HG03139 (cell line): ENCODE data around the gene CDON.

ENCODE experiments used
- ATAC-seq: cut with Tn5 transposase; IDR thresholded peaks from one replicate; pipeline ENCODE4 v1.9.1; 2021; ENCODE audit not compliant: unreplicated experiment

CDON gene, protein sequence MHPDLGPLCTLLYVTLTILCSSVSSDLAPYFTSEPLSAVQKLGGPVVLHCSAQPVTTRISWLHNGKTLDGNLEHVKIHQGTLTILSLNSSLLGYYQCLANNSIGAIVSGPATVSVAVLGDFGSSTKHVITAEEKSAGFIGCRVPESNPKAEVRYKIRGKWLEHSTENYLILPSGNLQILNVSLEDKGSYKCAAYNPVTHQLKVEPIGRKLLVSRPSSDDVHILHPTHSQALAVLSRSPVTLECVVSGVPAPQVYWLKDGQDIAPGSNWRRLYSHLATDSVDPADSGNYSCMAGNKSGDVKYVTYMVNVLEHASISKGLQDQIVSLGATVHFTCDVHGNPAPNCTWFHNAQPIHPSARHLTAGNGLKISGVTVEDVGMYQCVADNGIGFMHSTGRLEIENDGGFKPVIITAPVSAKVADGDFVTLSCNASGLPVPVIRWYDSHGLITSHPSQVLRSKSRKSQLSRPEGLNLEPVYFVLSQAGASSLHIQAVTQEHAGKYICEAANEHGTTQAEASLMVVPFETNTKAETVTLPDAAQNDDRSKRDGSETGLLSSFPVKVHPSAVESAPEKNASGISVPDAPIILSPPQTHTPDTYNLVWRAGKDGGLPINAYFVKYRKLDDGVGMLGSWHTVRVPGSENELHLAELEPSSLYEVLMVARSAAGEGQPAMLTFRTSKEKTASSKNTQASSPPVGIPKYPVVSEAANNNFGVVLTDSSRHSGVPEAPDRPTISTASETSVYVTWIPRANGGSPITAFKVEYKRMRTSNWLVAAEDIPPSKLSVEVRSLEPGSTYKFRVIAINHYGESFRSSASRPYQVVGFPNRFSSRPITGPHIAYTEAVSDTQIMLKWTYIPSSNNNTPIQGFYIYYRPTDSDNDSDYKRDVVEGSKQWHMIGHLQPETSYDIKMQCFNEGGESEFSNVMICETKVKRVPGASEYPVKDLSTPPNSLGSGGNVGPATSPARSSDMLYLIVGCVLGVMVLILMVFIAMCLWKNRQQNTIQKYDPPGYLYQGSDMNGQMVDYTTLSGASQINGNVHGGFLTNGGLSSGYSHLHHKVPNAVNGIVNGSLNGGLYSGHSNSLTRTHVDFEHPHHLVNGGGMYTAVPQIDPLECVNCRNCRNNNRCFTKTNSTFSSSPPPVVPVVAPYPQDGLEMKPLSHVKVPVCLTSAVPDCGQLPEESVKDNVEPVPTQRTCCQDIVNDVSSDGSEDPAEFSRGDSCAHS (N-terminal part only)

DNA sequence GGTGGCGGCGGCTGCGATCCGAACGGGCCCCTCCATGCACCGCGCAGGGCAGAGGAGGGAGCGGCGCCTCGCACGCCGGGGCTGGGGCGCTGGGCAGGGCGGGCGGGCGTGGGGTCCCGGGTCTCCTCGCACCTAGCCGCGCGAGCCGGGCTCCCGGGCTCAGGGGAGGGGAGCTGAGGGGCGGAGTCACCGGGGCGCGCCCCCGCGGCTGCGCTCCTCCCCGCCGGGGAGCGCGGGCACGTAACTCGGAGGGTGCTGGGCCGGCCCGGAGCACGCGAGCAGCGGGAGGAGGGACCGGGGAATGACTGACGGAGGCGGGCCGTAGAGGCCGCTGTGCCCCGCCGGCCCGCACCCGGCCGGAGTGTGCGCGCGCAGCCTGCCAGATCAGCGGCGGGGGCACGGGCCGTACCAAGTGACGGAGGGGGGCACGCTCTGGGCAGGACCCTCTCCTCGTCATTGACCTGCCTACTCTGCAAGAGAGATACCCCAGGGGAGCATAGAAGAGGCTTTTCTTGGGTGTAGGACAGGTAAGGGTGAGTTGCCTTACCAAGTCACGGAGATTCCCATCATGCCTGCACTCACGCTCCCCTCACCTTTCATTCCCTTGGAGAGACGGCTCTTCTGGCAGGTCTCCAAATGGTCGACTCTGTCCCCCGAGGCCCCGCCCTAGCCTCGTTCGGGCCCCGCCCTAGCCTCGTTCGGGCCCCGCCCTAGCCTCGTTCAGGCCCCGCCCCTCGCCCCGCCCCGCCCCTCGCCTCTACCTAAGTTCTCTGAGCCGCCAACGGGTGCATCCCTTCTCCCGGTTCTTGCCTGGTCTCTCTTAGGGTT lies at the start of gene CDON:
Gene CDON, minus strand, starts transcription at position 188 of the 828 bp plus-strand sequence. CDS start 39,390 bp downstream, outside the sequence.
- ATAC-seq: peak; percentile 97

DNA sequence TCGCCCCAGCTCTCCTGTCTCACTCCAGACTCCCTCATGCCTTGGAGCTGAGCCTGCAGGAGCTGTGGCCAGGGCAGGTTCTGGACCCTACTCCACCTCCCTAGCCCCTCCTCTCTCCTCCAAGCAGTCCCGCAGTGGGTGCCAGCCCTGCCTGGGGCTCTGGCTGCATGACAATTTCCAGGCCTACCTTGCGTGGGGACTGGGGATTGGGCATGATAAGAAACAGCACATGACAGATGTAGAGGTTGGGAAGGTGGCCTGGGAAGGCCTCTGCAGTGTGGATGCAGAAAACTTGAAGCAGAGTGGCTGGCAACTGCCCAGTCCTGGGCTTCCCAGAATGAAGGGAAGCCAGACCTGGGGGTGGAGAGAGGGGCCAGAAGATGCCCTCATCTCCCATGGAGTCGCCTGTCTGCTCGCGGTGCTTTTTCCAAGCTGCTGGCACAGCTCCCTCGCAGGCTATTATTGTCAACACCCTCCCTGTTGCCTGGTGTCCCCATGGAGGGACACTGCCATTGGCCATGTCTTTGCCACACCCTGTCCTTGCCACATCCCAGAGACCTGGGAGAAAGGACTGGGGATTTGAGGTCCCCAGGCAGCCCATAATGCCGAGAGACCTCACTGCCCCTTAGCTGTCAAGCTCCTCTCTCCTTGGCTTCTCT lies 48.9 kb upstream of the CDON start:
- no peak for ATAC-seq

DNA sequence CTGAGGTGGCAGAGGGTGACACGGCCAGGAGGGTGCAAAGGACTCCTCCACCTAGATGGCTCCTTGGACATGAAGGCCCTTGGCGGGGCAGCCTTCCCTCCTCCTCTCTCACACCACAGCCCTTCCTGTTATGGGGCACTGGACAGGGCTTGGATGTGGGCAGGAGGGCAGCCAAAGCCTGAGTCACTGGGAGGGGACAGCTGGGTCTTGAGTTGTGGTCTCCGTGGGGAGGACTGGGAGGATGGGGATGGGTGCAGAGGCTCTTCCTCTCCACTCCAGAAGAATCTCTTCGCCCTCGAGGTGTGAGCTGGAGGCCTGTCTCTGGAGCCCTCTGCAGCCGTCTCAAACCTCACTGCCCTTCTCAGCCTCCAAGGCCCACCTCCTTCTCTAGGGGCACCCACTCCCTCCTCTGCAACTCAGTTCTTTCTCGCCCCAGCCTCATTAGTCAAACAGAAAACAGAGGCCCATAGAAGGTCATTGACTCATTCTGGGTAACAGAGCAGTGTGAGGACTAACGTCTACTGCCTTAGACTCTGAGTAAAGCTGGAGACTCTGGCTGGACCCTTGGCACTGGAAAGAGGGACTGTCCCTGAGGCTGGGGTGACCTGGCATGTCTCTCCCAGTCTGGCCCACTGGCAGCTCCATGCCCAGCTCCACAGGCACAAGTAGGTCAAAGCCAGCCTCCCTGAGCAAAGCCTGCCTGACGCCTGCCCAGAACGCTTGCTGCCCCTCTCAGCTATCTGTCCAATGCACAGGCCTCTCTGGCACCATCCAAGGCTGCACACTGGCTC lies 47.5 kb upstream of the CDON start:
- ATAC-seq: no peak

DNA sequence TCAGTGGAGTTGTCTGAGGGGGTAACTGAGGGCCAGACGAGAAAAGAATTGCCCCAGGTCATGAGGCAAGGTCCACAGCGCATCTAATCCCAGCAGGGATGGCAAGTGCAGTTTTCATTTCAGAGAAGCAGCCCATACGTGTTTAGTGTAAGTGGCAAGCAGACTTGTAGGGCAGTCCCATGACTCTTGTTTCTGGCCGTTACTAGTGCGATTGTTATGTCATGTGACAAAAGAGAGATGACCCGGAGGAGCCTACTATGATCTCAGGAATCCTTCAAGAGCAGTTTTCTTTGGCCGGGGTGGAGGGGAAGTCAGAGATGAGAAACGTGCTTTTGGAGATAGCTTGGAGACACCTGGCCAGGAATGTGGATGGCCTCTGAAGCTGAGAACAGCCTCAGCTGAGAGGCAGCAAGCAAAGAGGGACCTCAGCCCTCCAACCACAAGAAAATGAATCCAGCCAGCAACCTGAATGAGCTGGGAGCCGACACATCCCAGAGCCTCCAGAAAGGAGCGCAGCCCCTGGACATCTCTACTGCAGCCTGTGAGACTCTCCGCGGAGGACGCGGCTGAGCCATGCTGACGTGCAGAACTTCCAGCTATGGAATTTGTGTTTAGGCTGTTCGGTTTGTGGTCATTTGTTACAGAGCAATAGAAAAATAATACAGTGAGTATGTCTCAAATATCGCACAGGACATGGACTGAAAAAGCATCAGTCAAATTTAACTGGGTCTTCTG lies 44.1 kb upstream of the CDON start:
- no peak for ATAC-seq

DNA sequence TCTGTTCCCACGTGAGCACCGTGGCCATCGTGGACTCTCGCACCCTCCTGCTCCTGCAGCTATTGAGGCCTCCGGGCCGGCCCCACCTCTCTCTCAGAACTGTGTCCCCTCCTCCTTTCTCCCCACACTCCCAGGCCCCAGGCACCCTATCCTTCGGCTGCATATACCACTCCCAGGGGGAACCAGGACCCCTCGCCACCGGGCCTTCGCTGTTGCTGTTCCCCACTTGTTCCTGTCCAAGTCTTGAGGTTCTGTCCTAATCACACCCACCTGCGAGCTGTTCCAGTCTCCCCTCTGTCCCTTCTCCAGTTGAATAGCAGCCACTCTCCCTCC lies 43.0 kb upstream of the CDON start:
- no peak for ATAC-seq

DNA sequence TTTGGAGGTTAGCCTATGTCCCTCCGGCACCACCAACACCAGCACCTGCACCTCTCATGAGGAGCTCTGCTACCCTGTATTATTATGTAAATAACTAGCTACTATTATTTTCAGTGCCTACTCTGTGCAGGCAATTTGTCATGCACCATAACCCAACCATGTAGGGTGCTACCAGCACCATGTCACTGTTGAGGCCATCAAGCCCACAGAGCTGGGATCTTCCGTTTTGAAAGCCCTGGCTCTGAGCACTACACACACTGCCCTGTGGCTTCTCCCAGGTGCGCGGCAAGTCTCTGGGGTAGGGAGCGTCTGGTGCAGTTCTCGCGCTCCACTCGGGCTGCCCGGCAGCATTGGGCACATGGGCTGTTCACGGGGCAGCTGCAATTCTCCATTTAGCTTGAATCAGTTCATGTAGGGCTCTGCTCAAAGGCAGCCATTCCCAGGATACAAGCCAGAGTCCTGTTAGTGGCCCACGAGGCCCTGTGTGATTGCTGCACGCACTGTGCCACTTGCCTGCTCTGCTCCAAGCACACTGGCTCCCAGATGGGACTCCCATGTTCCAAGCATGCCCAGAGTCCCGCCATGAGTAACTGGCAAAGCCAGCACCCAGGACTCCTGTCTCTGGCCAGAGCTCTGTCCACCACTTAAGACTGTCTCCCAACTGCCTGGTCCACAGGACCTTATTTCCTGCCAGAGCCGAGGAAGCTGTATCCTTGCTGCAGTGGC lies 42.5 kb upstream of the CDON start:
- ATAC-seq: no peak

DNA sequence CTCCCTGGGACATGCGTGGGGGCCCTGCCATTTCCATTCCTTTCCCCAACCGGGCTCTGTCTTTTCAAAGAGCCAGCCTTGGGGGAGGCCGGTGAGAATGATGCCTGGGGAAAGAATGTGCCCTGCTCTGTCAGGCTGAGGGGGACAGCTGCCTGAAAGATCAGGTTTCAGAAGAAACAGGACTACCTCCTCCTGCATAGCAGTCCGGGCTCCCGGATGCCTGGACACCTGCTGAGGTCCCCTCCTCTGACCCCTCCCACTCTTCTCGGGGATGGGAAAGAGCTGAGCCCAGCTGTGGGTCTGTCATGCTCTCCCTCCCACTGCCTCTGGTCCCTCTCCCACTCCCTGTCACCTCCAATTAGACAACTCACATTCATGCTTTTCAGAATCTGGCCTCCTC lies 41.8 kb upstream of the CDON start:
- no peak for ATAC-seq

DNA sequence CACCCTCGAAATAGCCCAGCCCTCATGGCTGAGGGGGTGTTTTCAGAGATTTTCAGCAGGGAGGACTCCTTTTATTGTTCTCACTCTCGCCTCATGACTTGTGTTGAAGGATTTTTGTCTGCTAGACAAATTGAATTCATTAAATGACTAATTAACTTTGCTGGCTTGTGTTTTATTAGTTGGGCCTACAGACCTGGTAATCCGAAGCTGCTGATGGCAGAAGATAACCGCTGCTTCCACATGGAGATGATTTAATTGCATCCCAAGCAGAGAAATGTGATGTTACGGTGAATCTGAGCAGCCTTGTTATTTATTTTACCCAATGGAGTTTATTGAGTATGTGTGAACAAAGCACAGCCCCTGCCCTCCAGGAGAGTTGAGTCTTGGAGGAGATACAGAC lies 40.5 kb upstream of the CDON start:
- no peak for ATAC-seq

DNA sequence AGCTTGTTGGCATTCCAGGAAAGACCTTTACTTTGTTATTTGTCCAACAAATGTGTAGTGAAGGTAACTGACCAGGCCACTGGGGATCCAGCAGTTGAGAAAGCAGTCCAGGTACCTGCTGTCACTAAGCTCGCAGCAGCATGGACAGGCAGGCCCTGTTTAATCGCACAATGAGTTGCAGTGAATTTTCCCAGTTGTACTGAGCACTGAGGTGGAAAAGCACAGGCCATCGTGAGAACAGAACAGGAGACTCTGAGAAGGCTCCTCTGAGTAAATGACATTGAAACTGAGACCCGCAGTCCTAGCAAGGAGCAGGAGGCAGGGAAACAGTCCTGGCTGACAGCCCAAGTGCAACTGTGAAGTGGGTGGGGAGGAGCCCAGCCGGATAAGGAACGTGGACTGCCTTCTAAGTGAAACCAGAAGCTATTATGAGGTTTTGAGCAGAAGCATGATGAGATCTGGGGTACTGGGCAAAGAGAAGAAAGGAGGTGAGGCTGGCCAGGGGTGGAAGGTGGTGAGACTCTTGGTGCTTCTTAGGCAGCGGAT lies 39.8 kb upstream of the CDON start:
- no peak for ATAC-seq

DNA sequence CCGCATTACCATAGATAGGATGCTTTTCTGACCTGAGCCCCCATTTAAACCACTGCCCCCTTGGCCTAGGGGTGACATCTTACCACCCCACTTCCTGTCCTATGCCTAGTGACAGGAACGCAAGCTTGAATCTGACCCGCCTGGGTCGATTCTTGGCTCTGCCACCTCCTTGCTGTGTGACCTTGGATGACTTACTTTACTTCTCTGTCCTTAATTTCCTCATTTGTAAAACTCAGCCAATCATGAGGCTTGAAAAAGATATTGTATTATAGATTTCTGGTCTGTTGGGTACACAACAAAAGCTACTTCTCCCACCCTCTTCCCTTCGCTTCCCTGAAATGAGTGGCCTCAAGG lies 39.2 kb upstream of the CDON start:
- no peak for ATAC-seq

DNA sequence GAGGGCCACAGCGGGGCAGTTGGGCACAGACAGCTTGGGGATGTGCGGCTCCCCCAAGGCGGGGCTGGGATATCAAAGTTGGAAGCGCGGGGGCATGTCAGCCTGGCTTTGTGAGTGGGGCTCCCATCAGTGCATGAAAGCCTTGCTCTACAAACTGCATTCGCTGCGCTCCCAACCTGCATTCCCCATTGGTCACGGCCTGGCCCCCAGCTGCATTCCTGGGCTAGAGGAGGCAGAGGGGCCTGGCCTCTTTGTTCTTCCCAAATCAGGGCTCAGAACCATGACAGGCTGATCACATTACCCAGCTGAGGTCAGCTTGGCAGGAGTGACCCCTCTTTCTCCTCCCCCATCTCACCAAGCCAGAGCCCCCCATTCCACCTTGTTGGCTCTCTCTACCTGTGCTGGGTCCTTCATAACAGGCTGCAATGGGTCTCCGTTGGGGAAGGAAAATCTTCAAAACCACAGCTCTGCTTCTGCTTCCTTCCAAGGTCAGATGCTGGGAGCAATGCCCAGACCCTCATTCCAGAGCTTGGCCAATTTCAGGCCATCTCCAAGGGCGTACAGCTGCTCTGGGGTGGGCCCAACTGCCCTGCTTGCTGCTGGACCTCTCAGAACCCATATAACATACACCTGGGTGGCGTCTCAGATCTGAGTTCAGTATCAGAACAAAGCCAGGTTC lies 38.7 kb upstream of the CDON start:
- no peak for ATAC-seq

DNA sequence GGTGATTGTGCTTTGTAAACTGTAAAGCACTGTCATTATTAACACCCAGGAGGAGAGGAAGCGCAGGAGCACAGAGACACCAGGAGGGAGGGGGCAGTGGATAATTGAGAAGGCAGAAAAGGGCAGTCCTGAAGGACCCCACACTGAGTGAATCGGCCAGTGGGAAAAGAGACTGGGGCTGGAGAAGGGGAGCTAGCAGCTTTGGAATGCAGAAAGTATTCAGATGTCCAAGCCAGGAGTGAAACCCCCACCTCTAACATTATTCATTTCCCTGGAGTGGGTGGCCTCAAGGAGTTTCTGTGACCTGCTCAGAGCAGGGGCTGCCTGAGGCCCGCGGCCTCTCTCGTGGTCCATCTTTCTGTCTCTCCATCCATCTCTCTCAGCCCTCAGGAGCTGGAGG lies 38.0 kb upstream of the CDON start:
- no peak for ATAC-seq

DNA sequence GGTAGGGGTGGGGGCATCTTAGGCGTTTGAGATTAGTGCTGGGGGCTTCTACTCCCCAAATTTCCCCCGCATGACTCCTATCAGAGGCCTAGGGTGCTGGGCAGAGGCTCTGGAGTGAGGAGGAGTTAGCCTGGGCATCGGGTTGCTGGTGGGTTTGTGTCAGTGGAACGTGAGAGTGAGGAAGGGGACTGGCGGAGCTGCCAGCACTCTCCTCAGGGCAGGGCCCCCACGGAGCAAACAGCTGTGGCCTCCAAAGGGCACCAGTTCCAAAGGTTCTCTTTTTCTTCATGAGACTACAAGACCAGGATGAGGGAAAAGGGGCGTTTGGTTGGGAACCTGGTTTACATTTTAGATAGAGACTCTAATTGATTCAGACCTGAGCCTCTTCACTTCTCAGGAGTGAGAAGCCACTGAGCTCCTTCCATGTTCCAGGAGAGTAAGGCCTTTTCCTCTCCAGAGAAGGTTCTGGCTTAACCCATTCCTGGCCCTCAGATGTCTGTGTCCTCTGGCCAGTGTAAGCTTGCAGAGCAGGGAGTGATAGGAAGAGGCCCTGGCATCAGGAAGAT lies 35.6 kb upstream of the CDON start:
- no peak for ATAC-seq

DNA sequence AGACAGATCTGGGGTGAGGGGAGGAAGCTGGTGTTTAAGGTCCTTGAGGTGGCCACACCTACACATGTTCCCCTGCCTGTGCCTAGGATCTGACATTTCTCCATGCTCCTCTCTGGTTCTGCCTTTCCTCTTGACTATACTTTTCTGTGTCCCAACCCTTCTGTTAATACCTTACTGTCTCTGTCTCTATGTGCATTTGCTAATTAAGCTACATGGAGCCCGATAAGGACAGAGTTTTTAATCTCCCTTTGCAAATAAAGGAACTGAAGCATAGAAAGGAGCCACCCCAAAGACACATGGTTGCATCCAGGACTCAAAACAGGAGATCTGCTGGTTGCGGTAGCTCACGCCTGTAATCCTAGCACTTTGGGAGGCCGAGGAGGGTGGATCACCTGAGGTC lies 33.1 kb upstream of the CDON start:
- no peak for ATAC-seq

DNA sequence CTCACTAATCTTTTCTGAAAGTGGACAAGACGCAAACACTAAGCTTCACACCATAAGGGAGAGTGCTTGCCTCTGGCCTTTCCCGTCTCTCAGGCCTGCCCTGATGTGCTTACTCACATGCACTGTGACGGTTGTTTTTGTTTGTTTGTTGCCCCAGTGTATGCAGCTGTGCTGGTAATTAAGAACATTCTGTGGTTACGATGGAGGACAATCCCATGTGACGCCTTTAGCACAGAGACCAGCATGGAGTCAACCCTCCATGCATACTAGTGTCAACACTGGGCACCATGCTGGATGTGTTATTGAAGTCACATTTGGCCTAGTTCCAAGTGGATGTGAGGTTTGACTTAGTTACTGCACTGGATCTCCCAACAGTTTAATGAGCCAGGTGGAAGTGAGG lies 27.8 kb upstream of the CDON start:
- ATAC-seq: no peak

DNA sequence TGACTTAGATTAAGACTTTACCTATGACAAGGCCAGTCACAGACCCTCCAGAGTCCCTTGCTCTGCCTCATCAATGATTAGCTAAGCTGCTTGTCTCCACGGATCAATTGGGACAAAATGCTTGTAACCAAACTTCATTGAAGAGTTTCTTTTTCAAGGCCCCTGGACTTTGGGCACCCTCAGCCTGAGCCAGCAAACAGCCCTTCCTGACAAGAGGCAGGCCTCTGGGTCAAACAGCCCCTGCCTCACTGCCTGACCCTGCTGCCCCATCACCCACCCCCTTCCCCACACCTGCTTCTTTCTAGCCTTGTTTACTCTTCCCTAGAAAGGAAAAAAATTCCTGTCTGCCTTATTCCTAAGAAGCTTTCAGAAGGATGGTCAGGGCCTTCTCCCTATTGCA lies 26.3 kb upstream of the CDON start:
- no peak for ATAC-seq

DNA sequence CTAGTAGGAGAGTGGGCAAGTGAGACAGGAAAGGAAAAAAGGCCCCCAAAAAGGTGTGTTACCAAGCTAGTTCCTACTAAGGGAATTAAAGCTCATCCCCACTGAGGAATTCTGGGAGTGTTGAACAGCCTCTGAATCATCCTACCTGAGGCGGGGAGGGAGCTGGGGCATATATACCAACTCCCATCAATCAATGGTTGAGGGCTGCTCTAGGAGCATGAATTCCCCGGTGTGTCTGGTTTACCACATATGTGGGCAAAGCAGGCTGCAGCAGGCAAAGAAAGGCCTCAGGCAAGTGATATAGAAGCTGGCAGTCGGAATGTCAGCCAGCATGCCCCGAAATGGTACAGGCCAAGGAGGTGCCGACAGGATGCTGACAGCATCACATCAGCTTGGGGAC lies 23.6 kb upstream of the CDON start:
- no peak for ATAC-seq
